ENCODE data around the gene INHBE.

GRCh38 chr12:57420482-57420881 lies 34.6 kb upstream of the INHBE start:
- no peak for TF ChIP-seq CTCF (IDR thresholded peaks at IDR 0.05)
- no peak for TF ChIP-seq ZFX (IDR thresholded peaks at IDR 0.05; ENCODE audit: borderline replicate concordance)

All from 22Rv1 (cell line).